IPS-NIHi7 (cell line): ENCODE measurements around the gene PDE9A.
A peak's percentile ranks its signal among the peaks of the same experiment; 100 is the strongest.

Experiments used
- DNase-seq: peaks from one replicate; pipeline ENCODE4 v3.0.0; 2012; ENCODE audit warnings: mixed read lengths; ENCODE audit errors: extremely low spot score

Gene PDE9A

GRCh38 chr21:42770717-42771502 is 117.5 kb downstream of the PDE9A start:
- DNase-seq, result no peak

GRCh38 chr21:42771503-42771805 is 118.0 kb downstream of the PDE9A start:
- no peak for DNase-seq

GRCh38 chr21:42775123-42775522 is 121.7 kb downstream of the PDE9A start:
- no peak for DNase-seq

GRCh38 chr21:42775891-42776290 is 122.5 kb downstream of the PDE9A start:
- DNase-seq, result no peak

- DNase-seq, result no peak
Observed at GRCh38 chr21:42777064-42777756, 123.8 kb downstream of the PDE9A start.

- DNase-seq, result no peak
Observed at GRCh38 chr21:42777757-42778344, 124.4 kb downstream of the PDE9A start.

GRCh38 chr21:42779431-42779861 is 126.0 kb downstream of the PDE9A start:
- no peak for DNase-seq

GRCh38 chr21:42780617-42781016 is 127.2 kb downstream of the PDE9A start:
- DNase-seq, result no peak

- peak; percentile 60 for DNase-seq
Observed at GRCh38 chr21:42781150-42781970, 127.9 kb downstream of the PDE9A start.

GRCh38 chr21:42781971-42782722 is 128.7 kb downstream of the PDE9A start:
- DNase-seq, result no peak

- DNase-seq, result no peak
Observed at GRCh38 chr21:42782723-42783242, 129.4 kb downstream of the PDE9A start.

GRCh38 chr21:42784276-42784675 is 130.9 kb downstream of the PDE9A start:
- no peak for DNase-seq

- no peak for DNase-seq
Observed at GRCh38 chr21:42784896-42785451, 131.6 kb downstream of the PDE9A start.

- DNase-seq, result no peak
Observed at GRCh38 chr21:42785666-42786427, 132.4 kb downstream of the PDE9A start.

GRCh38 chr21:42786884-42787283 is 133.5 kb downstream of the PDE9A start:
- no peak for DNase-seq

GRCh38 chr21:42787613-42788012 is 134.2 kb downstream of the PDE9A start:
- no peak for DNase-seq

- no peak for DNase-seq
Observed at GRCh38 chr21:42790520-42791065, 137.2 kb downstream of the PDE9A start.

- DNase-seq, result peak; percentile 14
Observed at GRCh38 chr21:42793774-42794173, 140.4 kb downstream of the PDE9A start.

- DNase-seq, result peak; percentile 25
Observed at GRCh38 chr21:42794551-42794950, 141.1 kb downstream of the PDE9A start.
